G401.6 (cell line): ENCODE measurements around the gene FBF1.
A peak's percentile ranks its signal among the peaks of the same experiment; 100 is the strongest.
"Not testable (repeated sequence)": the region's sequence is repeated elsewhere in the genome, so short reads cannot be mapped to it uniquely, and the experiment has no call there.

ENCODE experiments used
- FAIRE-seq: peaks from 2 replicates; lab custom pipeline; 2012; peaks lifted over from hg19 to GRCh38; lab: Jason Lieb, UNC

FBF1 gene, protein sequence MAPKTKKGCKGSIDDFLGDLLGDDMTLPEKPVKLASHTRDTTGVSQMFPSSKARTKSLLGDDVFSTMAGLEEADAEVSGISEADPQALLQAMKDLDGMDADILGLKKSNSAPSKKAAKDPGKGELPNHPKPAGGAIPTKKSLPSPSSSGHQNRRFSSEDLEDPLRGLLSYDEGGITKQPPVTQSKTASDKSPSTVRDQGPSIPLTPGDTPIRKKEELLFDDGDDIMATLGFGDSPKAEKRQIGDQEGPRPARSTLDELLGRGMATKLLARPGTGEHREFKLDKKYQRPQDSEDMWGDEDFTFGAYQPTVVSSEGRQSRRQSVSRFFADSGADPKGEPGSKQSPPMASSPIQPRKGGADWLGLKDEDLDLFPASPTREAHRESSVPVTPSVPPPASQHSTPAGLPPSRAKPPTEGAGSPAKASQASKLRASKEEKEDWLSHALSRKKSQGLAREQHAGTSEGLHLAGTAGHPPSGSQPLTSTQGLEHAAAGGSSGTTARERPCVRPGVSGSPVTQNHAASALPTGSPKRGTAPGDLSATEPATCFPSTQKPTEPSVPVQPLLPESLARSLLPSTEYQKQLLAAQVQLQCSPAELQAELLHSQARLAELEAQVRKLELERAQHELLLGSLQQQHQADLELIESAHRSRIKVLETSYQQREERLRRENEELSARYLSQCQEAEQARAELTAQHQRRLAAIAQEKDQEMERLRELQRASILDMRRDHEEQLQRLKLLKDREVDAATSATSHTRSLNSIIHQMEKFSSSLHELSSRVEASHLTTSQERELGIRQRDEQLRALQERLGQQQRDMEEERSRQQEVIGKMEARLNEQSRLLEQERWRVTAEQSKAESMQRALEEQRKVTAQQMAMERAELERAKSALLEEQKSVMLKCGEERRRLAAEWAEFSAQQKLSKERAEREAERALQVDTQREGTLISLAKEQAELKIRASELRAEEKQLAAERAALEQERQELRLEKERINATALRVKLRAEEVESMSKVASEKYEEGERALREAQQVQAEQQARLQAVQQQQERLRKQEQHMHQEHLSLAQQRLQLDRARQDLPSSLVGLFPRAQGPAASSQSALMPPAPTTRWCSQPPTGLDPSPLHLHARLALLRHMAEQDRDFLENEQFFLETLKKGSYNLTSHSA

GRCh38 chr17:75940727-75941441, at the start of gene FBF1:
Gene FBF1, minus strand, starts transcription at chr17:75941042. Its CDS starts 2,893 bp downstream, at chr17:75938149.
- FAIRE-seq, result peak; percentile 89

- no peak for FAIRE-seq
Measured at GRCh38 chr17:75987041-75987440, 46.2 kb upstream of the FBF1 start.

DNA sequence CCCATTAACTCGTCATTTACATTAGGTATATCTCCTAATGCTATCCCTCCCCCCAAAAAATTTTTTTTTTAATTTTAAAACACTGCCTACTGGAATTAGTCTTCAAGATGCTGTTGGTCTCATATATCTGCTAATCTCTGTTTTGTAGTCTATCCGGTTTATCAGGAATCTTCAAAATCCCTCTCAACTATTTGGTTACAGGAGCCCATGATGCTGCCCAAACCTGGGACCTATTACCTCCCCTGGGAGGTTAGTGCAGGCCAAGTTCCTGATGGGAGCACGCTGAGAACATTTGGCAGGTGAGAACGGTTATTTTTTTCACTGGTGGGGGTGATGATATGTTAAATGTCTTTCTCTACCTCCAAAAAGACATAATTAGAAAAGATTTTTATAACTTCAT, 45.1 kb upstream of the FBF1 start:
- FAIRE-seq, result no peak

DNA sequence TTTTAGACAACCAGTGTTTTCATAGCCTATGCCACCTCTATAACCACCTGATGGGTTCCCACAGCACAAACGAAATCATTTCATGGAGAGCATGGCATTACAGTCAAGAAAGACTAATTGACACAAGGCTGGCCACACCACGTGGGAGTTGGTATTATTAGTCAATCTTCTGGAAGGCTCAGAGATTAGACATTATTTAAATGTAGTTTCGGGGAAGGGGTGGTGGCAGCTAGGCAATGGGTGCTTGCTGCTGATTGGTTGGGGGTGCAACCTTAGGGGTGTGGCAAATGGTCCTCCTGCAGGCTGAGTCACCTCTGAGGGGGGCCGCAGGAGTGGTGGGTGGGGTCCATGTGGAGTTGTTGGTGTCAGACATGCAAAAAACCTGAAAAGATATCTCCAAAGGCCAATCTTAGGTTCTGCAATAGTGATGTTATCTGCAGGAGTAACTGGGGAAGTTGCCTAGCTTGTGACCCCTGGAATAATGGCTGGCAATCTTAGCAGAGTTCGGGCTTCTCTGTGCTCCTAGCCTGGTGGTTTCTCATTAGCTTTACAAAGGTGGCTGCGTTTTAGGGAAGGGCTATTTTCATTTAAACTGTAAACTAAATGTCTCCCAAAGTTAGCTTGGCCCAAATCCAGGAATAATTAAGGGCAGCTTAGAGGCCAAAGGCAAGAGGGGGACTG, 42.8 kb upstream of the FBF1 start:
- no peak for FAIRE-seq

GRCh38 chr17:75981019-75981615, 40.3 kb upstream of the FBF1 start:
- FAIRE-seq, result no peak

DNA sequence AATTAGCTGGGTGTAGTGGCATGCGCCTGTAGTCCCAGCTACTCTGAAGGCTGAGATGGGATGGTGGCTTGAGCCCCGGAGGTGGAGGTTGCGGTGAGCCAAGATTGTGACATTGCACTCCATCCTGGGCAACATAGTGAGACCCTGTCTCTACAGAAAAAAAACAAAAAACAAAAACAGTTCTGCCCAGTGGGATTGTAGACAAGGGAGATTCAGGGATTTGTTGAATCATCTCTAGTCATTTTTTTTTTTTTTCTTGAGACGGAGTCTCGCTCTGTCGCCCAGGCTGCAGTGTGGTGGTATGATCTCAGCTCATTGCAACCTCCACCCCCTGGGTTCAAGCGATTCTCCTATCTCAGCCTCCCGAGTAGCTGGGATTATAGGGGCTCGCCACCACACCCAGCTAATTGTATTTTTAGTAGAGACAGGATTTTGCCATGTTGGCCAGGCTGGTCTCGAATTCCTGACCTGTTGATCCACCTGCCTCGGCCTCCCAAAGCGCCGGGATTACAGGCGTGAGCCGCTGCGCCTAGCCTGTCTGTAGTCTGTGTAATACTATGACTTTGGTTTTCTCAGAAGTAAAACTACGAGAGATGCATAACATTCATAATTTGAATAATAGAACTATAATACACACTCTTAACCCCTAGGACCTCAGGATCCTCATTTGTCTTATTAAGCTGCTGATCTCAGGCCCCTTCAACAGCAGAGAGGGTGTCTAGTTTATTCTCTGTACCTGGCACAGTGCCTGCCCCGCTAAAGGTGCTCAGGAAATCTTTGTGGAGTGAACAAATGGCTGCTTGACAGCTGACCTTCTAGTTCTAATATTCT, 39.6 kb upstream of the FBF1 start:
- no peak for FAIRE-seq

GRCh38 chr17:75979705-75980187, 38.9 kb upstream of the FBF1 start:
- no peak for FAIRE-seq

DNA sequence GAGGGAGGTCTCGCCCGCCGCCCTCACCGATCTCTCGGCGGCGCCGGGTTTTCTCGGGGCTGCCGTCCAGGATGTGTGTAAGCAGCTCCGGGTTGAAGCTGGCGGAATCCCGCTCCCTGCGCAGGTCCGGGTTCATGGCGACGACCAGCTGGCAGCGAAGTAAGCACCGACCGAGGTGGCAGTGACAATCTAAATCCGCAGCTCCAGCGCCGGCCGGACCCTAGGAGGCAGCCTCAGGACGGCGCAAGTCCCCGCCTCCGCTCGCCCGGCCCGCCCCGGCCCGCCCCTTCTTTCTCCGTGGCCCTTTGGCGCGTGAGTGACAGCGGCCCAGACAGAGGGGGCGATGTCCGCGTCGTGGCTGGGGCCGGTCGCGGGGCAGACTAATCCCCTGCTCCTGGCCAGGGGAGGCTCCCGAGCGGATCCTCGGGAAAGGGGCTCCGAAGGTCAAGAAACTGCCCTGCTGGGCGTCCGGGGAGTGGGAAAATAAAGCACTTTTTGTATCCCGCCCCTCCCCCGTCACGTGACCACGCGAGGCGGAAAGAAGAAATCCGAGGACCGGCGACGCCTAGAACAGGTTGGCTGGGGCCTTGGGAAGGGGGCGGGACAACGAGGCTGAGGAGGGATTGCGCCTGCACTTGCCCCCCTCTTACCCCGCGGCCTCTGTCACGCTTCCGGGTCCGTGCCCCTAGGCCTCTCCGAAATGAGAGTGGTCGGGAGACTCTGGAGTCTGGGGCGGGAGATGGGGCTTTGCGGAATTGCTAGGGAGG, 38.3 kb upstream of the FBF1 start, which contains the start of the genes ACOX1 and TEN1:
ACOX1 (minus strand) TSS at position 229 of the 767 bp plus-strand sequence; CDS start at position 136, 93 bp downstream.
TEN1 (plus strand) TSS at position 303 of the 767 bp plus-strand sequence. CDS start 6,953 bp downstream, outside the sequence.
- FAIRE-seq, result peak; percentile 97

DNA sequence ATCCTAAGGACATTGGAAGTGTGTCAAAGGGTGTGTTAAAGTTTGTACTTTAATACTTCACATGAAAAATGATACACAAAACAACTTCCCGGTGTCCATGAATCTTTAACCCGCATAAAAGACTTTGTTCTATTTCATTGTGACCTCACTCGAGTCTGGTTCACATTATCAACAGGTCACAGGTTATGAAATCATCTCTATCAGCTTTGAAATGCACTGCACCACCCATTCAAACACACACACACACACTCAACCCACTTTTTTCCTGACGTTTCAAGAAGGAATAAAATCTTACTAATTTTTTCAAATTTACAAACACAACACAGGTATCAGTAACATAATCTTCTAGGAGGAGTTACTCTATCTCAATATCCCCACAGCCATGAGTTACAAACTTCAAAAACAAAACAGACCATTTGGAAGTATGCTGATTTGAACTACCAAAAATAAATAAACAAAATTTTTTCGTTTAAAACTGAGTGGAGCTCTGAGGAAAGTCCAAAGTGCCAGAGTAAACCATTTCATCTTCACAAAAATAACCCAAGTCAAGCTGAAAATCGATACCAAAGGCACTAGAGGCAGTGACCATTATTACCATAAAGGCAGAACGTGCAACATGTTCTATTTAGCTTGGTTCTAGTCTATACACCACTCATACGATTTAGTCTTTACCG, 35.5 kb upstream of the FBF1 start:
- FAIRE-seq, result no peak

GRCh38 chr17:75975757-75976174, 34.9 kb upstream of the FBF1 start:
- no peak for FAIRE-seq

- not testable (repeated sequence) for FAIRE-seq
Measured at GRCh38 chr17:75975187-75975586, 34.3 kb upstream of the FBF1 start.

GRCh38 chr17:75970626-75971025, 29.8 kb upstream of the FBF1 start:
- FAIRE-seq, result no peak

GRCh38 chr17:75970011-75970523, 29.2 kb upstream of the FBF1 start:
- no peak for FAIRE-seq

DNA sequence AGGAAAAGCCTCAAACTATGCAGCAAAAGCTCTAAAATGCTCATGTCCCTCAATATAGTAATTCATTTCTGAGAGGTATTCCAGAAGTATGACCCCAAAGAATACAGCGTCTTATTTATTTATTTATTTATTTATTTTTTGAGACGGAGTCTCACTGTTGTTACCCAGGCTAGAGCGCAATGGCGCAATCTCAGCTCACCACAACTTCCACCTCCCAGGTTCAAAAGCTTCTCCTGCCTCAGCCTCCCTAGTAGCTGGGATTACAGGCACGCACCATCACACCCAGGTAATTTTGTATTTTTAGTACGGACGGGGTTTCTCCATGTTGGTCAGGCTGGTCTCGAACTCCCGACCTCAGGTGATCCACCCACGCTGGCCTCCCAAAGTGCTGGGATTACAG, 28.2 kb upstream of the FBF1 start:
- FAIRE-seq, result not testable (repeated sequence)

DNA sequence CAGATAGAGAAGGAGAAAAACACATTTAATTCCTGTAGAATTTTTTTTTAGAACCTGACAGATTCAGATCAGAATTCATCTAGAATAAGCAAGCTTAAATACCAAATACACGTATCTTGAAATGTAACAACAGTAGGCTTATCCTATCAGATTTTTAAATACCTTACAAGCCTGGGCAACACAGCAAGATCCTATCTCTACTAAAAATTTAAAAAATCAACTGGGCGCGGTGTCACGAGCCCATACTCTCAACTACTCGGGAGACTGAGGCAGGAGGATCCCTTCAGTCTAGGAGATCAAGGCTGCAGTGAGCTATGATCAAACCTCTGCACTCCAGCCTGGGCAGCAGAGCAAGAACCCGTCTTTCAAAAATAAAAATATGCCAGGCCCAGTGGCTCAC, 24.6 kb upstream of the FBF1 start:
- FAIRE-seq, result no peak

GRCh38 chr17:75959839-75960511, 19.1 kb upstream of the FBF1 start:
- no peak for FAIRE-seq

DNA sequence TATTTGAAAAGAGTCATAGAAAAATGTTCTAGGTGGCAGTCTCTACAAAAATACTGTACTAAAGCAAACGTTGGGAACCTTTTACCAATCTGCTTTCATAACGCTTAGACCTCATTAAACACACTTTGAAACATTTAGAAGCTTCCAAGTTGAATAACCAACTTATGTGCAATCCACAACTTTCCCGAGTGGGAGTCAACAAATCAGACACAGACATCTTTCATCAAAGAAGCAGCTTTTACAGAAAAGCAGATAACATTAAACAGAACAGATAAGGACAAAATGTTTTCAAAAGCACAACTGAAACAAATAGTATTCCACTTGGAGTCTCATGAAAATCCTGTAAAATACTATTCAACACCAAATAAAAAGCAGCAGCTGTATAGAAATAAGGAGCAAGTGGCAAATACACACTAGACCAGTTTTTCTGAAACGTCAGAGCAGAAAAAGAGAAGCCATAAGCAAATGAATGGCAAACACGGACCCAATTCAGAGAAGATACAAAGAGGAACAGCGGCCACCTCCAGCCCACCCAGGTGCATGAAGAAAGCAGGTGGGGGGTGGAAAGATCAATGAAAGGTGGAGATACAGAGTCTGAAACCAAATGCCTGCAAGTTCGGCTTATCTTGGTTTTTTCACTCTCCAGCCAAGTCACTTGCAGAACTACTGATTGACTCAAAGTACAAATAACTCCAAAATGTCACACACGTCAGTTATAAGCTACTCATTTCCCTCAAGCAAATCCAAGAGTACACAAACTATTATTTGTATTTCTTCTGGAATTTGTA, 18.4 kb upstream of the FBF1 start:
- no peak for FAIRE-seq
